Activated T-cell treated with anti-CD3 and anti-CD28 coated beads, Interleukin-2, amount 50 U/mL, for 48 hours (primary cell): ENCODE results near the gene TNRC6C.
A peak's percentile ranks its signal among the peaks of the same experiment; 100 is the strongest.
"Not testable (repeated sequence)": the region's sequence is repeated elsewhere in the genome, so short reads cannot be mapped to it uniquely, and the experiment has no call there.

ENCODE experiments used
- DNase-seq, 2 experiments: peaks; one replicate each; pipeline ENCODE4 v3.0.0-alpha.2; 2020

TNRC6C gene

DNA sequence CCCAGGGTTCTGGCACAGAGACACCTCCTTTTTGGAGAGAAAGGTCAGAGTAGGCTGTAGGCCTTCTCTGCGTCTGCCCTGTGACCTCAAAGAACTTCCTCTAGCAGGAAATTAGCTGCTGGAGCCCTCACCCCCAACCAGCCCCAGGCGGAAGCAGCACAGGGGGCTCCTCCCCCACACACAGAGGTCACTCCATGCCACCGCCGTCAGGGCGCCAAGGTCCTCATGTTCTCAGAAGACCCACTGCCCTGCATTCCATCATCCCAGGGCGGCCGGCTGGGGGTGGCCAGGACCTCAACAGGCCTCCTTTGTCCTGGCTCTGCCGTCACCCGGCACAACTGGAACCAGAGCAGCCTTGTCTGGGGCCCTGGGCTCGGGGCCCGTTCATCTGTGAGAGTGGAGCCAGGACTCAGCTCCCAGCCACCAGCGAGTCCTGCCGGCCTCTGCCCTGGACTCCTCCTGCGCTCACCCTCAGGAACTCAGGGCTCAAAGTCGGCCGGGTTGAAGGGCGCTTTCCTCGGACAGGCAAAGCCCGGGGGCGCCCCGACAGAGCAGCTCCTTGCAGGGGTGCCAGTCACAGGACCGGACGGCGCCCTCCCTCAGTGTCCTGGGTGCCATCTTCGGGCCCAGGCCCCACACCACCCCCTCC is 168.9 kb downstream of the TNRC6C start:
- peak; percentile 76 to 77 for DNase-seq

DNA sequence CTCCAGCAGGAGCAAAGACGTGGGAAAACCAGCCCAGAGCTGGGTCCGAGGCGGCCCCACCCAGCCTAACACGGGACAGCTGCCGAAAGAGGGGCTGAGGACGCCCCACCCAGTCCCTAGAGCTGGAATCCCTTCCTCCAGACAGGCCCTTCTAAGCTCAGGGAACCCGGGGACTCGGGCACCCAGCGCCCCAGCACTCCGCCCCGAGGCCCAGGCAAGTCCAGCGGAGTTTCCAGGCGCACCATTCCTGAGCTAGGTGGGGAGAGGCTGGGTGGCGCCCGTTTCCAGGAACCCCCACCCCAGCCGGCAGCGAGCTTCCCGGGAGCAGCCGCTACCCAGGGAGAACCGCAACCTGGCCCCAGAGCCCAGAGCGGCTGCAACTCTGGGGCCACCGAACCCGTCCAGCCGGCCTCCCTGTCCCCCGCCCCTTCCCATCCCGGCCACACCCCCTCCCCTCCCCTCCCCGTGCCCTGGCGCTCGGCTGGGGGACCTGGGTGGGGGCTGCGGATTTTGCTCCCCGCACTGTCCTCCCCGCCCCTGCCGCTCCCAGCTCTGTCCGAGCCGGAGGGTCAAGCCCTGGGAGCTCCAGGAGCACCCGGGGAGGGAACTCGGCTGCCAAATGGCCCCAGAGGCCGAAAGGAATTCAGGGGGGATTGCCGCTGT is 169.5 kb downstream of the TNRC6C start:
- DNase-seq, result peak in 1 of 2 experiments; percentile 64

- peak; percentile 74 to 80 for DNase-seq
Observed at GRCh38 chr17:78128551-78129350, 170.2 kb downstream of the TNRC6C start, which contains the start of gene TMC6. TSS of gene TMC6 (minus strand) at chr17:78128755. CDS start at chr17:78126832, 1,923 bp downstream.

DNA sequence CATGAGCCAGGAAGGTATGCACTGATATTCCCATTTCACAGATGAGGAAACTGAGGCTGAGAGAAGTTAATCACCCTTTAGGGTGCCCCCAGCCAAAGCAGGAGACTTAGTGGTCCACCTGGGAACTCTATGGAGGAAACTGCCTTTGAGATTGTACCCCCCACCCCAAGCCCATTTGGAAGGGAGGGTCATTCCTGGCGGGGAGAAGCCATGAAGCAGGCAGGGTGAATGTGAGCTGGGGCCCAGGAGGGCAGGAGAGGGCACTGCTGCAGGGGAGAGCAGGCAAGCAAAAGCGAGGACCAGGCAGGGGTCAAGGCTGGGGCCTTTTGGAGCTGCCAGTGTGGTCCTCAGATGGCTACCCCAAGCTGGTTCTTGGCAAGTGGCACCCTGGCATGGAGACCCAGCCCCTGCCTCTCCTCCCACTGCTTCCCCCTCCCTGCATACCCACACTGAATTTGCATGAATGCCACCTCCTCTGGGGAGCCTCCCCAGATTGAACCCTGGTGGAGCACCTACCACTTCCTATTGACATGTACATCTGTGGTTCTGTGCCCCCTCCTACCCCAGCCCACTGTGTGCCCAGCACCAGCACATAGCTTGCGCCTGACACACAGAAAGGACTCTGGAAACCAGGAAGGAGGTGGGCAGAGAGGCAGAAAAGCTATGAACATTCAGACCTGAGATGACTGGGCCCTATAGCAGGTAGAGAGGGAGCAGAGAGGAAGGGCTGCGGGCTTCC is 171.0 kb downstream of the TNRC6C start:
- peak in 1 of 2 experiments; percentile 66 for DNase-seq

DNA sequence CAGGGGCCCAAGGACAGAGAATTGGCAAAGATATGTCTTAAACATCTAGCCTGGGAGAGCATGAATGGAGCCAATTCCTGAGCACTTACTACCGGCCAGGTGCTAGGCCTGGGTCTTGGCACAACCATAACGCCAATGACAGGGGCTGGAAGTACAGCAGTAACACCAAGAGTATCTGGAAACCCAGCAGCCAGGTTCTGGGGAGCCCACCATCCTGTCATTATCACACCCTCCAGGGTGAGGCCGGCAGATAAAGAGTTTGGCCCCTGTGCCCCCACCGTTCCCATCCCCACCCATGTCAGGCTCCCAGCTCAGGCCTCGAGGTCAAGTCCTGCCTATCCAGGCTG is 171.6 kb downstream of the TNRC6C start:
- no peak for DNase-seq

DNA sequence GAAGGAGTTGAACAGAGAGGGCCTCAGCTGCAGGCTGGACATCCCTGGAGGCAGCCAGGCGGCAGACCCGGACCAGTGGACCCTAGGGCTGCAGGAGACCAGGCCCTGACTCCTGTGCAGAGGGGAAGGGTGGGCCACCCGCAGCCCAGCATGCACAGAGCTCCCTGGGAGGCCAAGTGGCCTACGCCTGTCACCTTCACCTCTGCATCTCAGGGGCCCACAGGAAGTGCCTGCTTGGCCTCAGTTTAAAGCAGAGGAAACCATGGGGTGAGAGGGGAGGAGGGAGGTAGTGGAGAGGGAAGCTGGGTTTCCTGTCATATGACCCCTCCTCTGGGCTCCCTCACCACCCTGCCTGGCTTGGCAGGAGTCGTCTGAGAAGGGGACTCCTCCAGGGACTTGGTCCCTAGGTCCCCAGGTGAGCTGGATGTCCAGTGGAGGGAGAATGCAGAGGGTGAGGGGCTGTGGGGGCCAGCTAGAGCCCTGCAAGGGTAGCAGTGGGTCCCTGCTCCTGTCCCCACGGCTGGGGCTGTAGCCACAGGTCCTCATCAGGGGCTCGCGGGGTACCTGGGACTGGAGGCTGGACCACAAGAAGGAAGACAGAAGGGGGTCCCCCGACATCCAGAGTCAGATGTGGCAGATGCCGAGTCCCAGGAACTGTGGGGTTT is 172.1 kb downstream of the TNRC6C start, which contains the start of gene TMC8:
TSS of gene TMC8 (plus strand) at position 335 of the 665 bp plus-strand sequence. CDS start 818 bp downstream, outside the sequence.
- peak; percentile 78 to 79 for DNase-seq

GRCh38 chr17:78131172-78132083 is 172.9 kb downstream of the TNRC6C start:
- DNase-seq, result peak; percentile 76 to 83

DNA sequence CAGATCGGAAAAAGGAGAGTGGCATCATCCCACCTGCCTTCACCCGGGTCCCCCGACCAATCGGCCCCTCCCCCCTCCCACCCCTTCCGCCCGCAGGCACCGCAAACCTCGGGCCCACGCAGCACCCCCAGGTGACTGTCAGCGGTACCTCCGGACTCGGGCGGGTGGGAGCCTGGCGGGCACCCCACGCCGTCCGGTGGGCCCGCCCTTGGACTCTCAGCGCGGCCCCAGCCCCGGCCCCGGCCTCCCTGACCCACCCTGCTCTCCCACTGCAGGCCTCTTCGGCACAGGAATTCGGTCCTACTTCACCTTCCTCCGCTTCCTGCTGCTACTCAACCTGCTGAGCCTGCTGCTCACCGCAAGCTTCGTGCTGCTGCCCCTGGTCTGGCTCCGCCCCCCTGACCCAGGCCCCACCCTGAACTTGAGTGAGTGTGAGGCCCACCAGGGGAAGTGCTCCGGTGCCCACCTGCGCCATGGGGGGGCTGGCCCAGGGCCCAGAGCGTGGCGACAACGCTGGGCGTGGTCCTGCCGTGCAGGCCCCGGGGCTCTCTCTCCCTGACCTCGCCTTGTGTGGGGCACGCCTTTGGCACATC is 173.7 kb downstream of the TNRC6C start:
- DNase-seq, result peak; percentile 81 to 82

DNA sequence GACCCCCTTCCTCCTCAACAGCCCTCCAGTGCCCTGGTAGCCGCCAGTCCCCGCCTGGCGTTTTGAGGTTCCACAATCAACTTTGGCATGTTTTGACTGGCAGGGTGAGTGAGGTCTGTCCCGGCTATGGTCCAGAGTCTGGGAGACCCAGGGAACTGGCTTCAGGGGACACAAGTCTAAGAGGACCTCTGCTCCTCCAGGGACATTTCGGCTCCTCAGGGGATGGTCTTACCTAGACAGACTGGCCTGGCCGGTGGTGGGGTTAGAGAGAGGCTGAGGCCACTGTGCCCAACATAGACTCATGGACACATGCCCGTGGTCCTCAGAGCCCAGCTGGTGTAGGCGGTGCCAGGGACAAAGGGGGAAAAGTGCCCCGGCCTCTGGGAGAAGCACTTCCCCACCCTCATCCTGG is 174.3 kb downstream of the TNRC6C start:
- peak in 1 of 2 experiments; percentile 58 for DNase-seq

GRCh38 chr17:78133179-78133951 is 174.9 kb downstream of the TNRC6C start:
- DNase-seq, result peak; percentile 54 to 57

DNA sequence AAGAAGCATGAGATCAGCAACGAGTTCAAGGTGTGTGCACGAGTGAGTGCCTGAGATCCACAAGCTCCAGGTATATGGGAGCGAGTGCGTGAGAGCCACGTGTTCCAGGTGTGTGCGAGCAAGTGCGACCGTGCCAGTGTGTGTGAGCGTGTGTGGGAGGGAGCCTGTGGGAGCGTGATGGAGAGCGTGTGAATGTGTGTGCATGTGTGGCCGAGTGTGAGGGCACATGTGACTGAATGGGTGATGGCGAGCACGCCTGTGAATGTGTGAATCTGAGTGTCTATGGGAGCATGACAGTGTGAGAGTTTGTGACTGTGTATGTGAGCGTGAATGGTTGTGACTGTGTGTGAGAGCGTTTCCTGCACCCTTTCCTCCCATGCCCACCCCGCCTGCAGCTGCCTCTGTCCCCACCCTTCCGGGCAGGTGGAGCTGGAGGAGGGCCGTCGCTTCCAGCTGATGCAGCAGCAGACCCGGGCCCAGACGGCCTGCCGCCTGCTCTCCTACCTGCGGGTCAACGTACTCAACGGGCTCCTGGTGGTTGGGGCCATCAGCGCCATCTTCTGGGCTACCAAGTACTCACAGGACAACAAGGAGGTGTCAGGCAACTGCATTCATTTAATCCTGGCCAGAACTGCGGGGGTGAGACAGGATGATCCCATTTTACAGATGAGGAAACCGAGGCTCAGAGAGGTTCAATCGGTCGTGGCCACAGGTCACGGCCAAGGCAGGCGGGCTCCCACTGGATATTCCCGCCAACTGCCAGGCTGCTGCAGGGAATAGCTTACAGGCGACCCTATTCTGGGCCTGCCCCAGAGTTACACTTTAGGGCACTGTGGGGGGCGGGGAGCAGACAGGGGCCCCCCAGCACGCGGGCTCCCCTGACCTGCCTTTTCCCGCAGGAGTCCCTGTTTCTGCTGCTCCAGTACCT is 175.7 kb downstream of the TNRC6C start:
- peak; percentile 81 to 85 for DNase-seq

GRCh38 chr17:78134899-78135385 is 176.4 kb downstream of the TNRC6C start:
- no peak for DNase-seq

- DNase-seq, result no peak
Observed at GRCh38 chr17:78135858-78136500, 177.5 kb downstream of the TNRC6C start.

DNA sequence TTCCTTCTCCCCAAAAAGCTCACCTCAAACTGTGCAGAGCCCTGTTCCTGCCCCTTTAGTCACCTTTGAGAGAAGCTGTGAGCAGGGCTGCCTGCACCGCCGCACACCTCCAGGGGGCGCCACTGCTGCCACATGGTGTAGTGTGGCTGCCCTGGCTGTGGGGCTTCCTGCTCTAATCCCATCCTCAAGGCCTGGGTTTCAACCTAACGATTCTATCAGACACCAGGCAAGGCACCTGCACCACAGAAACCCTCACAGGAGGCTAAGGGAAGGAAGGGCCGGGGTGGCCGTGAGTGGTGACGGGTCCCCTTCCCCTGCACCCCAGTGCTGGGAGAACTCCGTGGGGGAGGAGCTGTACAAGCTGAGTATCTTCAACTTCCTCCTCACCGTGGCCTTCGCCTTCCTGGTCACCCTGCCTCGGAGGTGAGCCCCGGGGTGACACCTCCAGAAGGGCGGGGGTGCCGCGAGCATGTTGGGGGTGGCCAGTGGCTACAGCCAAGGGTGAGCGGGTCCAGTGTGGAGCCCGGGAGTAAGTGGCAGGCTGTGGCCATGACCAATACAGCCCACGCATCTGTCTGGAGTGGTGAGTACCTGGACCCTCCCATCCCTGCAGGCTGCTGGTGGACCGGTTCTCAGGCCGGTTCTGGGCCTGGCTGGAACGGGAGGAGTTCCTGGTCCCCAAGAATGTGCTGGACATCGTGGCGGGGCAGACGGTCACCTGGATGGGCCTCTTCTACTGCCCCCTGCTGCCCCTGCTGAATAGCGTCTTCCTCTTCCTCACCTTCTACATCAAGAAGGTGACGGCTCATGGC is 179.1 kb downstream of the TNRC6C start:
- peak; percentile 72 to 76 for DNase-seq

DNA sequence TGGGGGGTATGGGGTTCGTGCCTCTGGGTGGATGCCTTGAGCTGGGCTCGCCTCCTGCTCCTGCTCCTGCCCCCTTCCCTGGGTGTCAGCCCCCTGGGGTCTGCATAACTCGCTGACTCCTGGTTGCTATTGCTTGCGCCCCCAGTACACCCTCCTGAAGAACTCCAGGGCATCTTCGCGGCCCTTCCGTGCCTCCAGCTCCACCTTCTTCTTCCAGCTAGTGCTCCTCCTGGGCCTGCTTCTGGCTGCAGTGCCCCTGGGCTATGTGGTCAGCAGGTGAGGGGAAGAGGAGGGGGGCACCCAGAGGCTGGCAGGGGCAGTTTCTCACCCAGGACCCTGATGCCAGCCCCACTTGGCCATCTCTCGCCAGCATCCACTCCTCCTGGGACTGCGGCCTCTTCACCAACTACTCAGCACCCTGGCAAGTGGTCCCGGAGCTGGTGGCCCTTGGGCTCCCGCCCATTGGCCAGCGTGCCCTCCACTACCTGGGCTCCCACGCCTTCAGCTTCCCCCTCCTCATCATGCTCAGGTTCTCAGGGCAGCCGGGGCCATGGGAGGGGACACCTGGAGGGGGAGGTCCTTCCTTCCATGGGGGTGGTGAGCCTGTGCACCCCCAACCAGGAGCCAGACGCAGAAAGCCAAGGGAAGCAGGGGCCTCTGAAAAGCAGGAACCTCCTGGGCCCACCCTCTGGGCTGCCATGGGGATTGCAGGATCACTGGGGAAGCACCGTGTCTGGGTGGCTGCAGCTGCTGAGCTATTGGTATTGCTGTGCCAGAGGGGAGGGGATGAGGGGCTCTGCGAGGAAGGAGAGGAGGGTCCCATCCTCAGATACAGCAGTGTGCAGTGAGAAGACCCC is 179.9 kb downstream of the TNRC6C start:
- DNase-seq, result no peak

- DNase-seq, result not testable (repeated sequence)
Observed at GRCh38 chr17:78139861-78140168, 181.3 kb downstream of the TNRC6C start.
